ENCODE results near the gene RAPGEF2. TPM values are rescaled to one million over a fixed set of nuclear protein-coding genes. Genes with fewer than 3 reads are reported as not detected.

Gene RAPGEF2
- total and polyA plus RNA-seq, 11 donors = 10.6 to 75.9 (median 51.2) TPM

DNA sequence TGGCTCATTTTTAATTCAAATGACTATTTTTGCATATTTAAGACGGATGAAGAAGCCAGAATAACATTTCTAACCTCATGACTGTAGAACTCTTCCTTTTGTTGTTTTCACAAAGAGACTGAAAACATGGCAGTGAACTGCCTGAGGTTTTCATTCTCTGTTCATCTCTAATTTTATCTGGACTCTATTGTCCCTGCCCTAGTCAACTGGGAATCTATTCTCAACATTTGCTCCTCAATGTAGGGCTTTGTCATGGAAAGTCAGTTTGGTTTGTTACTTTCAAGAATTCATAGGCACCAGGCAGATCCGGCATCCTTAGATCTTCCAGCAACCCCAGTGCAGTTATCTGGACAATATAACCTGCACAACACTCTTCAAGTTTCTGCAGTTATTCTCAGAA lies 277.0 kb downstream of the RAPGEF2 start:
- peaks cover 0 to 33% (median 3%) of the 10 kb centered on the region in 12 donors for H3K4me1 ChIP-seq
- no peak overlapping the region for H3K27ac ChIP-seq
- H3K27me3 ChIP-seq = no peaks in the 10 kb centered on the region
- 94 to 98% (median 95%) methylated on average over 2 of the region's 2 CpGs for WGBS, 4 donors
- ATAC-seq (no peak), DNase-seq (no peak)
- no peak for TF ChIP-seq POLR2A (IDR thresholded peaks at IDR 0.05)
- TF ChIP-seq, protein P1, sequence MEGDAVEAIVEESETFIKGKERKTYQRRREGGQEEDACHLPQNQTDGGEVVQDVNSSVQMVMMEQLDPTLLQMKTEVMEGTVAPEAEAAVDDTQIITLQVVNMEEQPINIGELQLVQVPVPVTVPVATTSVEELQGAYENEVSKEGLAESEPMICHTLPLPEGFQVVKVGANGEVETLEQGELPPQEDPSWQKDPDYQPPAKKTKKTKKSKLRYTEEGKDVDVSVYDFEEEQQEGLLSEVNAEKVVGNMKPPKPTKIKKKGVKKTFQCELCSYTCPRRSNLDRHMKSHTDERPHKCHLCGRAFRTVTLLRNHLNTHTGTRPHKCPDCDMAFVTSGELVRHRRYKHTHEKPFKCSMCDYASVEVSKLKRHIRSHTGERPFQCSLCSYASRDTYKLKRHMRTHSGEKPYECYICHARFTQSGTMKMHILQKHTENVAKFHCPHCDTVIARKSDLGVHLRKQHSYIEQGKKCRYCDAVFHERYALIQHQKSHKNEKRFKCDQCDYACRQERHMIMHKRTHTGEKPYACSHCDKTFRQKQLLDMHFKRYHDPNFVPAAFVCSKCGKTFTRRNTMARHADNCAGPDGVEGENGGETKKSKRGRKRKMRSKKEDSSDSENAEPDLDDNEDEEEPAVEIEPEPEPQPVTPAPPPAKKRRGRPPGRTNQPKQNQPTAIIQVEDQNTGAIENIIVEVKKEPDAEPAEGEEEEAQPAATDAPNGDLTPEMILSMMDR (IDR thresholded peaks at IDR 0.05) = no peak
- H3K4me3 ChIP-seq = no peak overlapping the region
- H3K36me3 ChIP-seq = no peaks in the 10 kb centered on the region
- intact Hi-C loops (cut with DNase I) = loop anchor here in 1 of 10 donors (10.0 kb wide), 1 partner anchor 65 kb away; no protein-coding TSS in a partner anchor
- no peaks in the 10 kb centered on the region for H3K9me3 ChIP-seq

DNA sequence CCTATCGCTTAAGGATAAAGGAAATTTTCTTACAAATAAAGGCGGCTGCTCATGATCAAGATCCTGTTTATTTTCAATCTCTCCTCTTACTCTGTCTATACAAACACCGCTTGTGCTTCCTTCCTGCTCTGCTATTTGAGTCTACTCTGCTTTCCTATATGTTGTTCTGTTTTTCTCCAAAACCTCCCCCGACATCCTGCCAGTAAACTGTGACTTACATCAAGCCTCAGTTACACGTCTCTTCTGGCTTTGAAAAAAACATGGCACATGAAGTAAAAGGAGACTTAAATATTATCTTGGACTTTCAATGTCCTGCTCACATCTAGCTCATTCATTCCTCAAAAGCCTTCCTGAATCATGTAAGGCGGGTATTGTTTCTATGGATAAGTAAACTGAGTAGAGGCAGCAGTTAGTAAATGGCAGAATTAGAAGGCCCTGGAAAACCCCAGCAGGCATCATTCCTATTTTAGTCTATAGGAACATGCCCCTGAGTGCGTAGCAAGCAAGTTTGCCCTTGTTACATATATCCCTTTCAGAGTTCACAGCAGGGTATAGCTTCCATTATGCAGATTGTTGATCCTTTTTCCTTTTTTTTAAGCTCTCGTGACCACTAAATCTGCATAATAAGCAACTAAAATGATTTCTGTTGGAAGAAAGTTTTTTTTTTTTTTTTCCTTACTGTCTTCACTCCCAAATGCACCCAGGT lies 280.1 kb downstream of the RAPGEF2 start:
- peaks cover 0 to 14% (median 3%) of the 10 kb centered on the region in 12 donors for H3K9me3 ChIP-seq
- ATAC-seq (no peak), DNase-seq (no peak)
- H3K27ac ChIP-seq = peak overlapping the region in 3 of 12 donors; percentile 11 to 55 (median 26)
- H3K4me1 ChIP-seq = peaks cover 0 to 21% (median 3%) of the 10 kb centered on the region in 12 donors
- TF ChIP-seq POLR2A (IDR thresholded peaks at IDR 0.05) = no peak
- TF ChIP-seq, protein P1 (IDR thresholded peaks at IDR 0.05) = no peak
- H3K27me3 ChIP-seq = no peaks in the 10 kb centered on the region
- peak overlapping the region in 3 of 12 donors; percentile 8 to 21 (median 14) for H3K4me3 ChIP-seq
- intact Hi-C loops (cut with DNase I) = no loop called here
- WGBS, 4 donors = 68 to 73% (median 72%) methylated on average over 8 of the region's 8 CpGs
- H3K36me3 ChIP-seq = no peaks in the 10 kb centered on the region

GRCh38 chr4:159383562-159383931 lies 280.7 kb downstream of the RAPGEF2 start:
- 71 to 80% (median 73%) methylated on average over 3 of the region's 3 CpGs for WGBS, 4 donors
- no peak for ATAC-seq

DNA sequence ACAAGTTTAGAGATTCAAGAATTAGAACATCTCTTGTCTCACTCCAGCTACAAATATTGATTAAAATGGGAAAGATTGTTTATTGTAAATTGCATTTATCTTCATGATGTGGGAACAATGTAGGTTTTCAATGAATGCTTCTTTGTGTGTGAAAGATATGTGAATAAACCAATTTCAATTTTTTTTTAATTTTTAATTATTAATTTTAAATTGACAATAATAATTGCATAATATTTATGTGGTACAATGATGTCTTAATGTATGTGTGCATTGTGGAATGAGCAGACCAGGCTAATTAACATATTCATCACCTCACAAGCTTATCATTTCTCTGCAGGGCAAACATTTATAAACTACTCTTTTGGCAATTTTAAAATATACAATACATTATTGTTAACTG lies 281.1 kb downstream of the RAPGEF2 start:
- H3K4me1 ChIP-seq = peaks cover 0 to 21% (median 3%) of the 10 kb centered on the region in 12 donors
- intact Hi-C loops (cut with DNase I) = no loop called here
- H3K9me3 ChIP-seq = peaks cover 0 to 14% (median 3%) of the 10 kb centered on the region in 12 donors
- H3K27ac ChIP-seq = no peak overlapping the region
- TF ChIP-seq, protein P1 (IDR thresholded peaks at IDR 0.05) = no peak
- TF ChIP-seq POLR2A (IDR thresholded peaks at IDR 0.05) = no peak
- no peaks in the 10 kb centered on the region for H3K27me3 ChIP-seq
- no peak for ATAC-seq
- H3K4me3 ChIP-seq = no peak overlapping the region
- DNase-seq = no peak
- no peaks in the 10 kb centered on the region for H3K36me3 ChIP-seq

More at GRCh38 chr4:159383562-159383931, 280.7 kb downstream of the RAPGEF2 start:
- Histone ChIP-seq H3K4me1 (peaks cover 0 to 21% (median 3%) of the 10 kb centered on the region in 12 donors), H3K27ac (no peak overlapping the region), H3K9me3 (peaks cover 0 to 14% (median 3%) of the 10 kb centered on the region in 12 donors), H3K27me3 (no peaks in the 10 kb centered on the region), H3K36me3 (no peaks in the 10 kb centered on the region), H3K4me3 (no peak overlapping the region)
- DNase-seq = no peak
- TF ChIP-seq POLR2A (IDR thresholded peaks at IDR 0.05) = no peak
- TF ChIP-seq, protein P1 (IDR thresholded peaks at IDR 0.05) = no peak
- intact Hi-C loops (cut with DNase I) = no loop called here
